Measurements from ENCODE around the gene HBA2. TPM values are rescaled to one million over a fixed set of nuclear protein-coding genes. Genes with fewer than 3 reads are reported as not detected.
"Not testable (repeated sequence)": the region's sequence is repeated elsewhere in the genome, so short reads cannot be mapped to it uniquely, and the experiment has no call there.

The HBA2 gene
- total RNA-seq, 2 donors from 2014 or later: not detected

GRCh38 chr16:173928-174769 lies 1.5 kb downstream of the HBA2 start:
- H3K9me3 ChIP-seq (ENCODE audit: control insufficient read depth, low read length, poor library complexity, severe bottlenecking); H3K36me3 Mint-ChIP-seq (ENCODE audit: low read depth); DNase-seq; H3K4me1 Mint-ChIP-seq; H3K27ac Mint-ChIP-seq; ATAC-seq: not testable (repeated sequence)
- Mint-ChIP-seq H3K4me3 (peak overlapping the region; percentile 77), H3K27me3 (peaks cover 49% of the 10 kb centered on the region)

DNA sequence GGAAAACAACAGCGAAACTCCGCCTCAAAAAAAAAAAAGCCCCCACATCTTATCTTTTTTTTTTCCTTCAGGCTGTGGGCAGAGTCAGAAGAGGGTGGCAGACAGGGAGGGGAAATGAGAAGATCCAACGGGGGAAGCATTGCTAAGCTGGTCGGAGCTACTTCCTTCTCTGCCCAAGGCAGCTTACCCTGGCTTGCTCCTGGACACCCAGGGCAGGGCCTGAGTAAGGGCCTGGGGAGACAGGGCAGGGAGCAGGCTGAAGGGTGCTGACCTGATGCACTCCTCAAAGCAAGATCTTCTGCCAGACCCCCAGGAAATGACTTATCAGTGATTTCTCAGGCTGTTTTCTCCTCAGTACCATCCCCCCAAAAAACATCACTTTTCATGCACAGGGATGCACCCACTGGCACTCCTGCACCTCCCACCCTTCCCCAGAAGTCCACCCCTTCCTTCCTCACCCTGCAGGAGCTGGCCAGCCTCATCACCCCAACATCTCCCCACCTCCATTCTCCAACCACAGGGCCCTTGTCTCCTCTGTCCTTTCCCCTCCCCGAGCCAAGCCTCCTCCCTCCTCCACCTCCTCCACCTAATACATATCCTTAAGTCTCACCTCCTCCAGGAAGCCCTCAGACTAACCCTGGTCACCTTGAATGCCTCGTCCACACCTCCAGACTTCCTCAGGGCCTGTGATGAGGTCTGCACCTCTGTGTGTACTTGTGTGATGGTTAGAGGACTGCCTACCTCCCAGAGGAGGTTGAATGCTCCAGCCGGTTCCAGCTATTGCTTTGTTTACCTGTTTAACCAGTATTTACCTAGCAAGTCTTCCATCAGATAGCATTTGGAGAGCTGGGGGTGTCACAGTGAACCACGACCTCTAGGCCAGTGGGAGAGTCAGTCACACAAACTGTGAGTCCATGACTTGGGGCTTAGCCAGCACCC lies 2.6 kb downstream of the HBA2 start:
- H3K27ac Mint-ChIP-seq: no peak overlapping the region
- no peak for DNase-seq
- H3K27me3 Mint-ChIP-seq: peaks cover 51% of the 10 kb centered on the region
- H3K4me1 Mint-ChIP-seq: peaks cover 6% of the 10 kb centered on the region
- no peak for ATAC-seq
- H3K36me3 Mint-ChIP-seq (ENCODE audit: low read depth): no peaks in the 10 kb centered on the region
- peak overlapping the region; percentile 77 for H3K4me3 Mint-ChIP-seq
- H3K9me3 ChIP-seq (ENCODE audit: control insufficient read depth, low read length, poor library complexity, severe bottlenecking): no peaks in the 10 kb centered on the region

- H3K27ac Mint-ChIP-seq; H3K9me3 ChIP-seq (ENCODE audit: control insufficient read depth, low read length, poor library complexity, severe bottlenecking); H3K4me3 Mint-ChIP-seq; H3K36me3 Mint-ChIP-seq (ENCODE audit: low read depth); ATAC-seq; DNase-seq; H3K4me1 Mint-ChIP-seq: not testable (repeated sequence)
- H3K27me3 Mint-ChIP-seq: peaks cover 44% of the 10 kb centered on the region
Observed at GRCh38 chr16:176006-176405, 3.3 kb downstream of the HBA2 start.

DNA sequence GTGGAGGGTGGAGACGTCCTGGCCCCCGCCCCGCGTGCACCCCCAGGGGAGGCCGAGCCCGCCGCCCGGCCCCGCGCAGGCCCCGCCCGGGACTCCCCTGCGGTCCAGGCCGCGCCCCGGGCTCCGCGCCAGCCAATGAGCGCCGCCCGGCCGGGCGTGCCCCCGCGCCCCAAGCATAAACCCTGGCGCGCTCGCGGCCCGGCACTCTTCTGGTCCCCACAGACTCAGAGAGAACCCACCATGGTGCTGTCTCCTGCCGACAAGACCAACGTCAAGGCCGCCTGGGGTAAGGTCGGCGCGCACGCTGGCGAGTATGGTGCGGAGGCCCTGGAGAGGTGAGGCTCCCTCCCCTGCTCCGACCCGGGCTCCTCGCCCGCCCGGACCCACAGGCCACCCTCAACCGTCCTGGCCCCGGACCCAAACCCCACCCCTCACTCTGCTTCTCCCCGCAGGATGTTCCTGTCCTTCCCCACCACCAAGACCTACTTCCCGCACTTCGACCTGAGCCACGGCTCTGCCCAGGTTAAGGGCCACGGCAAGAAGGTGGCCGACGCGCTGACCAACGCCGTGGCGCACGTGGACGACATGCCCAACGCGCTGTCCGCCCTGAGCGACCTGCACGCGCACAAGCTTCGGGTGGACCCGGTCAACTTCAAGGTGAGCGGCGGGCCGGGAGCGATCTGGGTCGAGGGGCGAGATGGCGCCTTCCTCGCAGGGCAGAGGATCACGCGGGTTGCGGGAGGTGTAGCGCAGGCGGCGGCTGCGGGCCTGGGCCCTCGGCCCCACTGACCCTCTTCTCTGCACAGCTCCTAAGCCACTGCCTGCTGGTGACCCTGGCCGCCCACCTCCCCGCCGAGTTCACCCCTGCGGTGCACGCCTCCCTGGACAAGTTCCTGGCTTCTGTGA lies 4.1 kb downstream of the HBA2 start, which contains the start of gene HBA1:
Gene HBA1, plus strand, starts transcription at position 204 of the 906 bp plus-strand sequence. Its CDS starts 37 bp downstream, at position 241.
- H3K27me3 Mint-ChIP-seq: peaks cover 39% of the 10 kb centered on the region
- peak; percentile 48 for ATAC-seq
- H3K4me1 Mint-ChIP-seq; DNase-seq; H3K9me3 ChIP-seq (ENCODE audit: control insufficient read depth, low read length, poor library complexity, severe bottlenecking); H3K27ac Mint-ChIP-seq; H3K36me3 Mint-ChIP-seq (ENCODE audit: low read depth): not testable (repeated sequence)
- H3K4me3 Mint-ChIP-seq: peak within 1 kb of the TSS; percentile 77

- no peak for DNase-seq
- peak overlapping the region; percentile 60 for H3K4me3 Mint-ChIP-seq
- H3K36me3 Mint-ChIP-seq (ENCODE audit: low read depth): no peaks in the 10 kb centered on the region
- no peaks in the 10 kb centered on the region for H3K9me3 ChIP-seq (ENCODE audit: control insufficient read depth, low read length, poor library complexity, severe bottlenecking)
- no peak for ATAC-seq
- H3K27me3 Mint-ChIP-seq: peaks cover 36% of the 10 kb centered on the region
- H3K27ac Mint-ChIP-seq: no peak overlapping the region
- H3K4me1 Mint-ChIP-seq: peaks cover 6% of the 10 kb centered on the region
Observed at GRCh38 chr16:177394-177822, 4.7 kb downstream of the HBA2 start.

DNA sequence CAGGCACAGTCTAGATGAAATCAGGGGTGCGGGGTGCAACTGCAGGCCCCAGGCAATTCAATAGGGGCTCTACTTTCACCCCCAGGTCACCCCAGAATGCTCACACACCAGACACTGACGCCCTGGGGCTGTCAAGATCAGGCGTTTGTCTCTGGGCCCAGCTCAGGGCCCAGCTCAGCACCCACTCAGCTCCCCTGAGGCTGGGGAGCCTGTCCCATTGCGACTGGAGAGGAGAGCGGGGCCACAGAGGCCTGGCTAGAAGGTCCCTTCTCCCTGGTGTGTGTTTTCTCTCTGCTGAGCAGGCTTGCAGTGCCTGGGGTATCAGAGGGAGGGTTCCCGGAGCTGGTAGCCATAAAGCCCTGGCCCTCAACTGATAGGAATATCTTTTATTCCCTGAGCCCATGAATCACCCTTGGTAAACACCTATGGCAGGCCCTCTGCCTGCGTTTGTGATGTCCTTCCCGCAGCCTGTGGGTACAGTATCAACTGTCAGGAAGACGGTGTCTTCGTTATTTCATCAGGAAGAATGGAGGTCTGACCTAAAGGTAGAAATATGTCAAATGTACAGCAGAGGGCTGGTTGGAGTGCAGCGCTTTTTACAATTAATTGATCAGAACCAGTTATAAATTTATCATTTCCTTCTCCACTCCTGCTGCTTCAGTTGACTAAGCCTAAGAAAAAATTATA lies 5.4 kb downstream of the HBA2 start:
- no peaks in the 10 kb centered on the region for H3K9me3 ChIP-seq (ENCODE audit: control insufficient read depth, low read length, poor library complexity, severe bottlenecking)
- Mint-ChIP-seq H3K27me3 (peaks cover 36% of the 10 kb centered on the region), H3K27ac (no peak overlapping the region), H3K4me3 (peak overlapping the region; percentile 60), H3K4me1 (peaks cover 6% of the 10 kb centered on the region), H3K36me3 (ENCODE audit: low read depth) (no peaks in the 10 kb centered on the region)
- no peak for ATAC-seq
- DNase-seq: no peak

GRCh38 chr16:178668-179015 lies 6.0 kb downstream of the HBA2 start:
- Mint-ChIP-seq H3K4me3 (no peak overlapping the region), H3K36me3 (ENCODE audit: low read depth) (no peaks in the 10 kb centered on the region), H3K4me1 (peaks cover 4% of the 10 kb centered on the region), H3K27ac (no peak overlapping the region), H3K27me3 (peaks cover 36% of the 10 kb centered on the region)
- H3K9me3 ChIP-seq (ENCODE audit: control insufficient read depth, low read length, poor library complexity, severe bottlenecking): no peaks in the 10 kb centered on the region
- ATAC-seq (no peak), DNase-seq (no peak)

GRCh38 chr16:179211-180092 lies 6.8 kb downstream of the HBA2 start:
- peak overlapping the region; percentile 73 for H3K4me3 Mint-ChIP-seq
- H3K9me3 ChIP-seq (ENCODE audit: control insufficient read depth, low read length, poor library complexity, severe bottlenecking): no peaks in the 10 kb centered on the region
- H3K36me3 Mint-ChIP-seq (ENCODE audit: low read depth): no peaks in the 10 kb centered on the region
- H3K4me1 Mint-ChIP-seq: peaks cover 3% of the 10 kb centered on the region
- H3K27me3 Mint-ChIP-seq: peaks cover 33% of the 10 kb centered on the region
- DNase-seq (no peak), ATAC-seq (no peak)
- H3K27ac Mint-ChIP-seq: no peak overlapping the region

DNA sequence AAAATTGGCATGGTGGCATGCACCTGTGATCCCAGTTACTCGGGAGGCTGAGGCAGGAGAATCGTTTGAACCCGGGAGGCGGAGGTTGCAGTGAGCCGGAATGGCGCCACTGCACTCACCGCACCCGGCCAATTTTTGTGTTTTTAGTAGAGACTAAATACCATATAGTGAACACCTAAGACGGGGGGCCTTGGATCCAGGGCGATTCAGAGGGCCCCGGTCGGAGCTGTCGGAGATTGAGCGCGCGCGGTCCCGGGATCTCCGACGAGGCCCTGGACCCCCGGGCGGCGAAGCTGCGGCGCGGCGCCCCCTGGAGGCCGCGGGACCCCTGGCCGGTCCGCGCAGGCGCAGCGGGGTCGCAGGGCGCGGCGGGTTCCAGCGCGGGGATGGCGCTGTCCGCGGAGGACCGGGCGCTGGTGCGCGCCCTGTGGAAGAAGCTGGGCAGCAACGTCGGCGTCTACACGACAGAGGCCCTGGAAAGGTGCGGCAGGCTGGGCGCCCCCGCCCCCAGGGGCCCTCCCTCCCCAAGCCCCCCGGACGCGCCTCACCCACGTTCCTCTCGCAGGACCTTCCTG lies 7.5 kb downstream of the HBA2 start, which contains the start of gene HBQ1:
Gene HBQ1, plus strand, starts transcription at position 359 of the 575 bp plus-strand sequence. Its CDS starts 28 bp downstream, at position 387.
- Mint-ChIP-seq H3K27me3 (peaks cover 26% of the 10 kb centered on the region), H3K4me1 (no peaks in the 10 kb centered on the region), H3K4me3 (peak within 1 kb of the TSS; percentile 73), H3K27ac (no peak within 1 kb of the TSS), H3K36me3 (ENCODE audit: low read depth) (no peaks in the 10 kb centered on the region)
- peak in 1 of 3 donors; percentile 26 for DNase-seq
- no peaks in the 10 kb centered on the region for H3K9me3 ChIP-seq (ENCODE audit: control insufficient read depth, low read length, poor library complexity, severe bottlenecking)
- ATAC-seq: no peak

DNA sequence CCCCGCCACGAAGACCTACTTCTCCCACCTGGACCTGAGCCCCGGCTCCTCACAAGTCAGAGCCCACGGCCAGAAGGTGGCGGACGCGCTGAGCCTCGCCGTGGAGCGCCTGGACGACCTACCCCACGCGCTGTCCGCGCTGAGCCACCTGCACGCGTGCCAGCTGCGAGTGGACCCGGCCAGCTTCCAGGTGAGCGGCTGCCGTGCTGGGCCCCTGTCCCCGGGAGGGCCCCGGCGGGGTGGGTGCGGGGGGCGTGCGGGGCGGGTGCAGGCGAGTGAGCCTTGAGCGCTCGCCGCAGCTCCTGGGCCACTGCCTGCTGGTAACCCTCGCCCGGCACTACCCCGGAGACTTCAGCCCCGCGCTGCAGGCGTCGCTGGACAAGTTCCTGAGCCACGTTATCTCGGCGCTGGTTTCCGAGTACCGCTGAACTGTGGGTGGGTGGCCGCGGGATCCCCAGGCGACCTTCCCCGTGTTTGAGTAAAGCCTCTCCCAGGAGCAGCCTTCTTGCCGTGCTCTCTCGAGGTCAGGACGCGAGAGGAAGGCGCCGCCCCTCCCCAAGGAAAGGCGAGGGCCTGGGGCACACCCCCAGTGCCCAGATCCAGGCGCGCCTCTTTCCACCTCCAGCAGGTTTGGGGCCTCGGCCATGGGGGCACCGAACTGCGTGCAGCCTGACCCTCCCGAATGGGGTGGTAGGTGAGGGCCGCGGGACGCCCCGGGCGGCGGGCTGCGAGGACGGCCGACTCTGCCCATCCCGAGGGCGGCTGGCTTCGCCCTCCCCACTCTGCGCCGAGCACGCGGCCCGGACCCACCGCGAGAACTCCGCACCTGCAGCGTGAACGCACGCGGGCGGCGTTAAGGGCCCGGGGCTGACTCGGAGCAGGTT lies 8.2 kb downstream of the HBA2 start:
- Mint-ChIP-seq H3K27ac (no peak overlapping the region), H3K27me3 (peaks cover 21% of the 10 kb centered on the region), H3K4me3 (peak overlapping the region; percentile 31), H3K36me3 (ENCODE audit: low read depth) (no peaks in the 10 kb centered on the region), H3K4me1 (no peaks in the 10 kb centered on the region)
- DNase-seq (peak; percentile 73 to 89 (median 78)), ATAC-seq (peak; percentile 90)
- H3K9me3 ChIP-seq (ENCODE audit: control insufficient read depth, low read length, poor library complexity, severe bottlenecking): no peaks in the 10 kb centered on the region
